ENCODE data around the gene RASAL3.

Gene RASAL3

DNA sequence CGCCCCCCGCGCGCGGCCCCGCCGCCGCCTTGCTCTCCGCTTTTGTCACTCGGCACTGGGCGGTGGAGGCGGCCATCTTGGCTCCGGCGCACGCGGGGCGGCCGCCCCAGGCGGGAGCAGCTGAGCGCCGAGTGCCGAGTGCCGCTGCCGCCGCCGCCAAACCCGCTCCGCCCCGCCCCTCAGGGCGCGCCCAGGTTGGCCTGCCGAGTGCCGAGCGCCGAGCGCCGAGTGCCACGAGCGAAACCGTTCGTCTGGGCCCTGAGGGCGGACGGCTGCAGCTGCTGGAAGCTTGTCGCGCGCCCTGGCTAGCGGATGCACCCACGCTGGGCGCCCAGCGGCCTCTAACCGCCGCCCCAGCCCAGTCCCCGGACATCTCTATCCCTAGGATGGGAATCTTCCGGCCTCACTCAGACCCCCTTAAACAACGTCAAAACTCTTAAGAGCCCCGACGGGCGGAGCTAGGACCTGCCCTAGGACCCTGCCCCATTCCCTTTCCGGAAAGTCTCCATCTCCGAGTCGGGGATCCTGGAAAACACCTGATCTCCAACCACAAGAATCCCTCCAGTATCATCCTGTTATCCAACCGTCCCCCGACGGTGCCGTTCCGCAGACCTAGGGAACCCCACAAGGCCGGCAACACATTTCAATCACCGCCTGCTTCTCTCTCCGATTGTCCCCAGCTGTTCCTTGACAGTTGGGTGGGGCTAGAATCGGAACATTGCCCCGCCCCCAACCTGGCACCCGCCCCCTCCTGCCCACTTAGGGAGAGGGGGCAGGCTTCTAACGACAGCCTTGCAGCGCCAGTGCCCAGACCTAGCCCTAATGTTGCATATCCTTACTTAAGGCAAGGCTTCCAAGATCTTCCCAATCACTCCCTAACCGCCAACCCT is 31.5 kb downstream of the RASAL3 start:
- peak; percentile 94 for DNase-seq

DNA sequence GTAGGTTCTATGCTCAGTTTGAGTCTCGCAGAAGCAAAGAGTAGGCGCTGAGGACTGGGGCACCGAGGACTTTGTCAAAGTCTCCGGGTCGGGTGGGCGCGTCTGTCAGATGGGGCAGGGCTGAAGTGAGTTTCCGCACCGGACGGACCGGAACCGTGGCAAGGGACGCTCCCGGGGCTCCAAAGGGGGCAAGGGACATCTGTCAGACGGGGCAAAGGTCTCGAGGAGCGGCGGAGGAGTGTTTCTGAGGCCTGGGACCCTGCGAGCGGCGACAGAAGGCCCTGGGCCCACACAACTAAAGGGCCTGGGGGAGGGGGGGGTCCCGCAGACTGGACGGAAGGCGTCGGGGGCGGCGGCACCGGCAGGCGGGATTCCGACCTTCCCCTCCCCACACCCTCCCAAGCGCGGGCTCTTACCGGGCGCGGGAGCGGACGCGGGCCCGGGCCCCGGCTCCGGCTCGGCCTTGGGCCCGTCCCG is 32.3 kb downstream of the RASAL3 start:
- DNase-seq: peak; percentile 54

DNA sequence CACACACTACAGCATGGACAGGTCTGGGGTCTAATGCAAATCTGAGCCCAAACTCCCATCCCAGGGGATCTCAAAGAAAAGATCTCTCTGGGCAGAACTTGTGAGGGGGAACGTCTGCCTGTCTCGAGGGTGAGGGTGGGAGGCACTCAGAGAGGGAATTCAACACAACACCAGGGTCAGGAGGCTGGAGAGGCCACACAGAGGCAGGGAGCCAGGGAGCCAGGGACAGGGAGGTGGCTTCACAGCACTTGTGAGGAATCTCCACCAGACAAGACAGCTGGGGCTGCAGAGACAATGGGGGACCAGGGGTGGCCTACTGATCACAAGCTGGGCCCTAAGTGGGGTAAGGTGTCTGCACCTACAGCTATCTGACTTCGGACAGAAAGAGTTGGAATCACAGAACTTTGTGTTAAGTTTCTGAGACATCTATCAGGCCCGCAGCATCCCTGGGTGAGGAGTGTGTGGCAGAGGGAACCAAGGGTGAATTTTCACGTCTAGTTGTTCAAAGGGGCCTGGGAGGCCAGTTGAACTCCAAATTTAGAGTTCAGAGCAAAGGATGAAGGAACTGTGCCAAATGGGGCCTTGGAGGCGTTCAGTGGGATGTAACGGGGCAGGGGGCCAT is 32.8 kb downstream of the RASAL3 start:
- no peak for DNase-seq

DNA sequence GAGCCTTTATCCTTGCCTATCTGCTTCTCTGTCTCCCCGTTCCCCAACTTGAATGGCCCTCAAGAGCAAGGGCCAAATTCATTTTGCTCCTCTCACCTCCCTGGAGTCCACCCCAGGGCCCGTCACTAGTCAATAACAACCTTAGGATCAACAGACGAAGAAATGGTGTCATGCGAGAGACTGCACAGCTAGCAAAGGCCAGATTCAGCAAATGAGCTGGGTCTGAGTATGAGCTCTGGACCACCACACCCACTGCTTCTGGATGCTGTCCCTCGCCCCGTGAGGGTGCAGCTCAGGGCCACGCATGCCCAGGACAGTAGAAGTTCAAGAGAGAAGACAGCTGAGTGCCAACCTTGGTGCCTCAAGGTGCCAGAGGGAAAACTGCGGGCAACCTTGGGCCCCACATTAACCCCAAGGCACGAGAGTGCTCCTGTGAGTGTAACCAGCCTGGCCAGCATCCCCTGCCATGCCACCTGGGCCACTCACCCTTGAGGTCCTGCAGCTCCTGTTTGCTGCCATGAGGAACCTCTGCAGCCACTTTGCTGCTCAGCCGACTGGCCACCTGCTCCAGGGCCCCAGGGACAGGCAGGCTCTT is 33.7 kb downstream of the RASAL3 start:
- no peak for DNase-seq

DNA sequence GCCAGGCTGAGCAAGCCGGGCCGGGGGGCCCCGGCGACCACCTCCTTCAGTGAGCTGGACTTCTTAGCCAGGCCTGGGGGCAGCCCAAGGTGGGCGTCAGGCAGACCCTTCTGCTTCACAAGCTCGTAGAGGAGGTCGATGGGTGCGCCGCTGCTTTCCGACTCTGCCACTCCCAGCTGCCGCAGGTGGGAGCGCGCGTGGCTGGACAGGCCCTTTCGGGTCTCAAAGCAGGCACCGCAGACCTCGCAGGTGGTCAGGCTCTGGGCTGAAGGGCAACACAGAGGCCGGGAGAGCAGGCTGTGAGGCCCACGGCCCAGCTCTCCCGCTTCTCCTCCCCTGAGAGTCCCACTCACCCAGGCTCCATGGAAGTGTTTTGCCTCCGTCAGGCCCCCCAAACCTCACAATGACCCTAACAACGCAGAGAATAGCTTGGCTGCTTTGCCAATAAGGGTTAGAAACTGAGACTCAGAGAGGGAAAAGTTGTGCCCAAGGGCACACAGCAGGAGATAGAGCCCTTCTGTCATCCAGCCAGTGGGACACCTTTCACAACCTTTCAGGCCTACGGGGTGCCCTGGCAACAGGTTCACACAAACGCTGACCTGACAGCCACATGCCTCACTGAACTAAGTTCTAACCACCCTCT is 34.4 kb downstream of the RASAL3 start:
- DNase-seq: no peak

DNA sequence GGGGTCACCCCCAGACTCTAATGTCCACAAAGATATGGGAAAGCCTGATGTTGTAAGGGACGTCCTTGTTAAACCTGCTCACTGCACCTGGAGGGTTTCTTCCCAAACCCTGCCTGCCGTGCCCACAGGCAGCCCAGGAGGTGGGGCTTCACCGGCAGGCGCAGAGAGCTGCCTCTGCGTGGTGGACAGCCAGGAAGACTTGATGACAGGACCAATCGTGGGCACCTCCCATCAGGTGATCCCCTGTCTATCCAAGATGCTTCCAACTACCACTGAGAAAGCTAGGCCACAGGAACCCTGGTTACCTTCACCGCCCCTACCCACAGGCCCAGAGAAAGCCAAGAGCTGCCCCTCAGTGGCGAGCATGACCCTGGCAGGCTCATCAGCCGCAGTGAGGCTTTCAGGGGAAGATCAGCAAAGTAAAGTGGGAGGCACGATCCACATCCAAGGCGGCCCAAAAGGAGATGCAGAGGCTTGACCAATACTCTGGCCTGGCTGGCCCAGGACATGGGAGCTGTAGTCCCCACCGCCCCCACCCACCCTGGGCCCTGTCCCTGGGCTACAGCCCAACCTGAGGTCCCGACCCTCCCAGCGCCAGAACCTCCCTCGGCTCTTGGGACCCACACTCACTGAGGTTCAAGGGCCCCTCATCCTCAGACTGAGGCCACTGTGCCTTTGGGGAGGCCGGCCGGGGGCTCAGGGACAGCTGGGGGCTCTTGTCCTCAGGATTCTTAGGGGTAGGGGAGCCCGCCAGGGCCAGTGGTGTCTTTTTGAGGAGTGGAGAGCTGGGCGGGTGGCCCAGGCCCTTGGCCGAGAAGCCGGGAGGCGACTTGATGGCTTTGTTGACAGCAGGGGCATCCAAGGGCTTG is 35.2 kb downstream of the RASAL3 start:
- DNase-seq: no peak

DNA sequence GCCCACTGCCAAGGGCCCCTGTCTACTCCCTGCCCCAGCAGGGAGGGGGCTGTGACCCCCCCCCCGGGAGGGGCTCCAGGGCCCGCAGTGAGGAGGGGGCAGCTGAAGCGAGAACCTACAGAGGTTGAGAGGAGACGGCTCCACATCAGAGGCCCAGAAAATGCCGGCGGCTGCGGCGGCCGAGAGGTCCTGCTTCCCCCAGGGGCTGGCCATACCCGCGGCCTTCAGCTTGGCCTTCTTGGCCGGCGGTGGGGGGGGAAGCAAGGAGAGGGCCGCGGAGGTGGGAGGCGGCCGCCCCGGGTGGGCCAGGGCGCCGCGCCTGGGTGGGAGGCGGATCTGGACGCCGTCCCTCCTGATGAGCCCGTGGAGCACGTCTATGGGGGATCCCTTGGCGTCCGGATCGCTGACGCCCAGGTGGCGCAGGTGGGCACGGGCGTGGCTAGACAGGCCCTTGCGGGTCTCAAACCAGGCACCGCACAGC is 36.3 kb downstream of the RASAL3 start:
- DNase-seq: no peak

DNA sequence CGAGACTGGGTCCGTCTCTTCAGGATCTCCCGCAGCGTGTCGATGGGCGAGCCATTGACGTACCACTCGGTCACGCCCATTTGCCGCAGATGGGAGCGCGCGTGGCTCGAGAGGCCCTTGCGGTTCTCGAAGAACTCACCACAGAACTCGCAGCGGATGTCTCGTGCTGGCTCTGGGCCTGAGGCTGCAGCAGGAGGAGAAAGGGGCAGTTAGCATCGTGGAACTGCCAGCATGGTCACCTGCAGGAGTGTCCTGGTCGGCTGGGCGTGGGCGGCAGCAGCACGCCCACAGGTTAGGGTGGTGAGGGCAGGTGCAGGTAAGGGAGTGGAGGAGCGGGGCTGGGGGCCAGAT is 37.0 kb downstream of the RASAL3 start:
- no peak for DNase-seq

DNA sequence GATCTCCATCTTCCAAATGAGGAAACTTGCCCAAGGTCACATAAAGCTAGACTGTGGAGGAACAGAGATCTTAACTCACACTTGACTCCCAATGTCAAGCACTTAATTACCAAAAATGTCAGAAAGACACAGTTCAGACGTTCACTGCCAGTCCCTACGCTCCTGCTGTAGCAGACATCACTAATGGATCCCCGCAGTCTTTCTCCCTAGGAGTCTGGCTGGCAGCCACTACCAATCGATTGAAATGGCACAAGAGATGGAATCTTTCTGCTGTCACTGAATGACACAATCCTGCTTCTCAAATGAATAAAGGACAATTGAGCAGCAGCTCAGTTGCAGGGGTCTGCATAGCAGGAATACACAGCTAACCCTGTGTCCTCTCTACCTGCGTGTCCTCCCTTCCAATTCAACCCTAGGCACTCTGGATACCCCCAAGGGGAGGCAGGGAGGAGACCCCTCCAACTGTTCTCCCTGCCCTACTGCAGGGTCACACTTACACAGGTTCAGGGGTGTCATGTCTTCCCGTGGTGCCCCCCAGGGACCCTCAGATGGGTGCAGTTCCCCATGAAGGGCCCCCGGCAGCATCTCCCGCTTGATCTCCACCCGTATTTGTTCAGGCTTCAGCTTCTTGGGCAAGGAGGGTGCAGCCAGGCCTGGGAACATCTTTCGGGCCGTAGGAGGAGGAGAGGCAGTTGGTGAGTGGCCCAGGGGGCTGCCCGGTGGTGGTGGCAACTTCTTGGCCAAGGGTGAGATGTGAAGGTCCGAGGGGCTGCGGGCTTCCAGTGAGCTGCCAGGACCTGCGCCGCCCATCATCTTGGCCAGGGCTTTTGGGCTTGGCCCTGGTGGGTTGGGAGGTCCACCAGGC is 37.6 kb downstream of the RASAL3 start:
- DNase-seq: no peak

DNA sequence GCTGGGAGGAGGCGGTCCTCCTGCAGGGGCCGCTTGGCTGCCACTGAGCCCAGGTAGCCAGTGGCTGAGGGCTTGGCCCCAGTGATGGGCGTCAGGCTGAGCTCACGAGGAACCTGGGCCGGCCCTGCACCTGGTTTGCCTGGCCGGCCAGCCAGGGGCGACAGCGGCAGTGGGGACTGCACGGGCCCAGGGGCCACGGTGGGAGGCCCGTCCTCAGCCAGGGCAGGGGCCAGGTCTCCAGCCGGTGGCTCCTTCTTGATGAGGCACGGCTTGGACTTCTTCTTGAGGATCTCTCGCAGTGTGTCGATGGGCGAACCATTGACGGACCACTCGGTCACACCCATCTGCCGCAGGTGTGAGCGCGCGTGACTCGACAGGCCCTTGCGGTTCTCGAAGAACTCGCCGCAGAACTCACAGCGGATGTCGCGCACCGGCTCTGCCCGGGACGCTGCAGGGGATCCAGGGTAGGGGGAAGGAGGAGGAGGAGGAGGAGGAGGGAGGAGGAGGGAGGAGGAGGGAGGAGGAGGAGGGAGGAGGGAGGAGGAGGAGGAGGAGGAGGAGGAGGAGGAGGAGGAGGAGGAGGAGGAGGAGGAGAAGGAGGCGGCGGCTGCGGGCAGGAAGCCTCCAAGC is 38.9 kb downstream of the RASAL3 start:
- no peak for DNase-seq

DNA sequence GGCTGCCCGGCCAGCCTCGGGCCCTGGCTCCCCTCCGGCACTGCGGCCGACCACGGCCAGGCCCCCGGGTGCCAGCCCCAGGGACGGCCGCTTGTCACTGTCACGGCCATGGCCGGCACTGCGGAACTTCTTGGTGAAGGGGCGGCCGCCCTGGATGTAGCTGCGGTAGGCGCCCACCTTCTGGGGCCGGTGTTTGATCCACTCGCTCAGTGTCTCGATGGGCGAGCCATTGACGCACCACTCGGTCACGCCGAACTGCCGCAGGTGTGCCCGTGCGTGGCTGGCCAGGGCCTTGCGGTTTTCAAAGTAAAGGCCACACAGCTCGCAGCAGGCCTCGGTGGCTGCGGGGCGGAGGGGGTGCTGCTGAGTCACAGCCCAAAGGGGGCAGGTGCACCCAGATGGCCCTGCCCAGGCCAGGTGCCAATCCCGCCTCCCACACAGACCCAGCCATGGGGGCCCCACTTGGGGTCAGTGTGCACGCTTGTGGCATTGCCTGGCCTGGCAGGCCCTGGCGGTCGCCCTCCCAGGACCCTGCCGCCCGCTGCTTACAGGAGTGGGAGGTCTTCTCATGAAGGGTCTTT is 39.6 kb downstream of the RASAL3 start:
- no peak for DNase-seq

DNA sequence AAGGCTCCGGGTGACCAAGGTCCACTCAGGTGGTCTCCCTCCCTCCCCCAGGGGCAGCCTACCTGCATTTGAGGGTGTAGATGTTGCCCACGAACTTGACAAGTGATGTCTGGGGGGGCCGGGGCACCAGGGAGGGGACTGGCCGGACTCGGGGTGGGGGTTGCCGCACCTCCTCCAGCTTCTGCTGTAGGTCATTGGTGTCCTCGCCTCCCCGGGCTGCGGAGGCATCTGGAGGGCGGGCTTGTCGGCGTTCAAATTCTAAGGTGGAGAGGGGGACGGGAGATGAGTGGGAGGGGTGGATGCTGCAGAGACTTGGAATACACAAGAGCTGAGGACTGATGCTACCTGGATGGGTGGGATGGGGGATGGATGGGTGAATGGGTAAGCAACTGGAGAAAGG is 40.2 kb downstream of the RASAL3 start:
- no peak for DNase-seq

DNA sequence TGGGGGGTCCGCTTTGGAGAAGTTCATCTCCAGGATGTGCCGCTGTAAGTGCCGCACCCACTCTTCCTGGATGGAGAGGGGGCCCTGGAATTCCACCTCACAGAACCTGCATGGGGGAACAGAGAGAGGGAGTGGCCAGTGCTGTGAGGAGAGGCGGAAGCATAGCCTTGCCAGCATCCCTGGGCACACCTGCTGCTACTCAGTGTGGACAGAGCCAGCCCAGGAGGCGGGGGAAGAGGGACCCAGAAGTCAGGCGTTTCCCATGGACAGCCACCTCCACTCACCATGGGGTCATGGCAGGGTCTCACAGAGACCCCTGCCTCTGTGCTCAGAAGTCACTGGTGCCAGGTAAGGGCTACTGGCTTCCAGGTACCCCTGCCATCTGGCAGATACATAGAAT is 41.2 kb downstream of the RASAL3 start:
- no peak for DNase-seq

DNA sequence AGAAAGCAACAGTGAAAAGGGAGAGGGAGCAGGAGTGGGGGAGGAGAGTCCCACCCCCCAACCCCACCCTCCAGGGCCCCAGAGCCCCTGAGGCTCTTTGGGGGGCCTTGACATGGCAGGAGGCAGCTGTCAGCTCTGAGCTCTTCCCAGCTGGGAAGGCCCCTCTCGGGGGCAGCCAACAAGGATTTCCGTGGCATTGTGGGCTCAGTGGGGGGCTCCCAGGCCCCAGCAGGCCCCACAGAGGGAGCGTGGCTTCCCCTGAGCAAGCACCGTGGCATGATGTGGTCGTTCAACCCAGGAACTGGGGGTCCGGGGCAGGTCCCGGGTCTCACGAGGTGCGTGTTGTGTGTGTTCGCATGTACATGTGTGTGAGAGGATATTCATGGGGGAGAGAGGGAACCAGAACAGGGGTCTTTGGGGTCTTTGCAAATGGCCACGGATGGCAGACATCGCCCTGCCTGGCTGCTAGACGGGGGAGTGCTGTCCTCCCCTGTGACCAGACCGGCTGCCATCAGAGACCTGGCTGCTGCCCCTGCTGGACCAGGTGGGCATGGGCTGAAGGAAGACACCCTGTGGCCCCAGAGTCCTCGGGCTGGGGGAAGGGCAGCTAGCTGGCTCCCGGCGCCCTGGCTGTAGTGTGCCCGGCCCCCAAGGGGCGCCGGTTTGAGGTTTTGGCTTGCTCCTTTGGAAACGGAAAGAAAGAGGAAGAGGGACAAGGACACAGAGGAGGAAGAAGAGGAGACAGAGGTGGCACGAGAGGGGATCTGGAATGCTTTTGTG is 41.9 kb downstream of the RASAL3 start:
- no peak for DNase-seq

DNA sequence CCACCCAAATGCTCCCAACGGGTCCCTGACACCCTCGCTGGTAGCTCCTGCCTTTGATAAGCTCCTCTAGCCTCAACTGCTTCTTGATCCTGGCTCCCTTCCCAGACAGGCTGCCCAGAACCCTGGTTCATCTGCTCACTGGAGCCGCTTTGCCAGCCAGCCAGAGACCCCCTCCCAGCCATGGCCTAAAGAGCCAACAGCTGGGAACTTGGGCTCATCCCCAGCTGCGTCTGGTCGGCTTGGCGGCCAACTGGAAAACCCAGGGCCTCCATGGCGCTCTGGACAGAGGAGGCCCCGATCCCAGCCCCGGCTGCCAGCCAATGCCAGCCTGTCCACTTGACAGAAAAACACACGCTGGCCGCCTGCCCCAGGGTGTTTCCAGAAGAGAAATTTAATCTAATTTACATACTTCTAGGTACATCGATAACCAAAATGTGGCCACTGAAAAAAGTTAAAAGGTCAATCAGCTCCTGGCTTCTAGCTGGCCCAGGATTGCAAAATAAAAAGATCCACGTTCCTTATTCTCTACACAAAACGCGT is 42.6 kb downstream of the RASAL3 start:
- no peak for DNase-seq

DNA sequence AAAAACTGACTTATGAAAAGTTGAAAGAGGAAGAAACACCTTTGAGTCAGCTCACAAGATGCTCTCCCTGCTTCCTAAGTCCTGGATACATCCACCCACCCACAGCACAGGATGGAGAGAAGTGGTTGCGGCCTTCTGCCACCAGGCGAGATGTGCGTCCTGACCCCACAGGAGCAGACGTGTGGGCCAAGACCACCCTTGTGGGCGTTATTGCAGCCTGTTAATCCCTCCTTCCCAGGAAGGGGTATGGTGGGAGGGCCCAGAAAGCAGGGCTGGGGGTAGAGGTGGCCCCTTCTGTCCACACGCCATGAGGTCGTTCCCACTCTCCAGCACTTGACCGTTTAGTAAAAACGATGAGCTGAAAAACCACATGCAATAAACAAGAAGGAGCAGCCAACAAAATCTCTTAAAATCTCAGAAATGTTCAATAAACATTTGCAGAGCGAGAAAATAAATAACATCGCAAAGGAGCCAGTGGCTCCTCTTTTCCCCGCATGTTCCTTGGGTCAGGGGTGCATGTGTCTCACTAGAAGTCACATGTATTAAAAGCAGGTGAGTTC is 43.1 kb downstream of the RASAL3 start:
- no peak for DNase-seq

DNA sequence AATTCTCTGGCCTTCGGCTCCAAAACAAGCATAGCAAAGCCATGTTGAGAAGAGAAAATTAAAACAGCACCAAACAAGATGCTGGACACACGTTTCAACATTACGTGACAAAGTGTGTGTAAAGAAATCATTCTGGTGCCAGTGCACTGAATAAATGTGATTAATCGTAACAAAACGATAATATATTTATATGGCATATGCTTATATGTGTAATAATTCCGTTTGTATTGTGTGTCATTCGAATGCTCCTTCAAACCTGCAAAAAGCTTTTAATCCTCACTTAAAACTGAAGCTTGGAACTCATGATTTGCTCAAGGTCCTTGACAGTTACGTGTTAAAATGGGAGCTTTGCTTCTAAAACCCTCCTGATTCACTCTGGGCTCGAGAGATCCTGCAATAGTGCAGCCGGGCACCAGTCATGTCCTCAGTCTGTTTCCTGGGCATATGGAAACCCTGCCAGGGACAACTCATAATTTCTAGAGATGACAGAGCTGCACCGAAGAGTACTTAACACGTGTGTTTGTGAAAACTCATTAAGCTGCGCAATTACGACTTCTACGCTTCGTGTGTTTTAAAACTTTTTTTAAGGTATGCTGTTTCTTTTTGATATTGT is 44.8 kb downstream of the RASAL3 start:
- no peak for DNase-seq

DNA sequence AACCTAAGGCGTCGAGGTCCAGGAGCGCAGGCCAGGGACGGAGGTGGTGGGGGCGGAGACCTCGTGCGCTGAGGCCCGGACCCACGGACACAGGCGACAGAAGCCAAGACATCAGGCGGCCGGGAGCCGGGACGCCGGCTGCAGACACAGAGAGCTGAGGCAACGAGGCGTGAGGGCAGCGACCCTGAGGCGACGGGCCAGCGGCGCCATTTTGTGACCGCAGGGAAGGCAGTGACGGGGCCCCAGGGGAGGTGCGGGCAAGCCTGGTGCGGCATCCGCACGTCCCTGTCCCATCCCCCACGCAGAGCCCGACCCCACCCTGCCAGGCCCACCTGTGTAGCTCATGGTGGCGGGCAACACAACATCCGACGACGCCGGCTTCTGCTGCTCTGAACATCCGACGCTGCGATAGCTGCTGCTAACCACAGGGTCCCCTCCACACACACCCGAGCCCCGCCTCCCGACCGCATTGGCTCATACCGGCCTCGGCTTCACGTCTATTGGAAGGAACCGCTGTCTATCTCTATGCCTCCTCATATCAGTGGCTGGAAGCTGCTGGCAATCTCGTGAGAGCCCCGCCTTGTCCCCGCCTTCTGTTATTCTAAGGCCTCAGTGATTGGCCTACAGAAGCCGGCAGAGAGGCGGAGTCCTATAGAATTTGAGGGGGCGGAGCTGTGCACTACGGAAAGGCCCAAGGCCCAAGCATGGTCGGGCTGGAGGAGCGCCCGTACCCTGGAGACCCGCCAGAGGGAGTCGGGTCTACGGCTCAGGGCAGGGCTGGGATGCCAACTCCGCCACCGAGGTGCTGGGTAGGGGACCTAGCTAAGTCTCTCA is 45.5 kb downstream of the RASAL3 start, which contains the start of gene AKAP8L:
TSS of gene AKAP8L (minus strand) at position 410 of the 834 bp plus-strand sequence. CDS start at position 345, 65 bp downstream.
- DNase-seq: peak; percentile 98

All from stimulated activated CD8-positive, alpha-beta memory T cell treated with anti-CD3 and anti-CD28 coated beads, Interleukin-4, amount 100 ng/mL, for 48 hours (primary cell).